Fibroblast of skin of right biceps (primary cell): ENCODE data around the gene ANKRD11.
"Not testable (repeated sequence)": the region's sequence is repeated elsewhere in the genome, so short reads cannot be mapped to it uniquely, and the experiment has no call there.

Experiments
- DNase-seq: peaks from one replicate; pipeline ENCODE4 v3.0.0-alpha.2; 2013

Gene ANKRD11

GRCh38 chr16:89476811-89477261 is 13.5 kb downstream of the ANKRD11 start:
- no peak for DNase-seq

- no peak for DNase-seq
Observed at GRCh38 chr16:89476379-89476778, 14.0 kb downstream of the ANKRD11 start.

- DNase-seq: no peak
Observed at GRCh38 chr16:89475144-89475543, 15.2 kb downstream of the ANKRD11 start.

GRCh38 chr16:89473791-89474414 is 16.5 kb downstream of the ANKRD11 start:
- peak; percentile 44 for DNase-seq

GRCh38 chr16:89473136-89473712 is 17.1 kb downstream of the ANKRD11 start:
- DNase-seq: no peak

- no peak for DNase-seq
Observed at GRCh38 chr16:89472711-89473075, 17.7 kb downstream of the ANKRD11 start.

- no peak for DNase-seq
Observed at GRCh38 chr16:89467382-89467781, 23.0 kb downstream of the ANKRD11 start.

GRCh38 chr16:89466920-89467319 is 23.4 kb downstream of the ANKRD11 start:
- no peak for DNase-seq

- not testable (repeated sequence) for DNase-seq
Observed at GRCh38 chr16:89463312-89463711, 27.0 kb downstream of the ANKRD11 start.

GRCh38 chr16:89462639-89463038 is 27.7 kb downstream of the ANKRD11 start:
- DNase-seq: not testable (repeated sequence)

- DNase-seq: not testable (repeated sequence)
Observed at GRCh38 chr16:89461890-89462289, 28.5 kb downstream of the ANKRD11 start.

GRCh38 chr16:89460556-89460955 is 29.8 kb downstream of the ANKRD11 start:
- no peak for DNase-seq

- no peak for DNase-seq
Observed at GRCh38 chr16:89458967-89459366, 31.4 kb downstream of the ANKRD11 start.

GRCh38 chr16:89458551-89458950 is 31.8 kb downstream of the ANKRD11 start:
- DNase-seq: no peak

- DNase-seq: no peak
Observed at GRCh38 chr16:89456419-89456959, 33.9 kb downstream of the ANKRD11 start.

GRCh38 chr16:89455692-89456091 is 34.7 kb downstream of the ANKRD11 start:
- DNase-seq: no peak

- DNase-seq: no peak
Observed at GRCh38 chr16:89455178-89455577, 35.2 kb downstream of the ANKRD11 start.

- not testable (repeated sequence) for DNase-seq
Observed at GRCh38 chr16:89454378-89455125, 35.8 kb downstream of the ANKRD11 start.

GRCh38 chr16:89453501-89454321 is 36.6 kb downstream of the ANKRD11 start:
- DNase-seq: no peak

GRCh38 chr16:89452925-89453324 is 37.4 kb downstream of the ANKRD11 start:
- DNase-seq: no peak

- no peak for DNase-seq
Observed at GRCh38 chr16:89452241-89452640, 38.1 kb downstream of the ANKRD11 start.

- no peak for DNase-seq
Observed at GRCh38 chr16:89450537-89450936, 39.8 kb downstream of the ANKRD11 start.
